Thyroid gland (tissue), 4 donors: ENCODE results near the gene AAK1. TPM values are rescaled to one million over a fixed set of nuclear protein-coding genes. Genes with fewer than 3 reads are reported as not detected.

Experiments
- DNase-seq, 2 donors: peaks; one replicate each; pipeline ENCODE4 v3.0.0-alpha.2; 2019
- H3K27ac ChIP-seq, 3 donors: fragments of 200-600 bp; sonication (generic); 1 replicate in 2 of 3; 2 replicates in 1 of 3; pipeline ENCODE4 v1.5.1; 2016 to 2019; ENCODE audit warnings: mild to moderate bottlenecking in 1 of 3, moderate library complexity in 1 of 3
- H3K27me3 ChIP-seq: fragments of 200-600 bp; sonication (generic); one replicate; pipeline ENCODE4 v1.5.1; 2019
- H3K36me3 ChIP-seq, 2 donors: fragments of 200-600 bp; sonication (generic); one replicate each; pipeline ENCODE4 v1.5.1; 2016 to 2019
- H3K4me1 ChIP-seq, 2 donors: fragments of 200-600 bp; sonication (generic); one replicate each; pipeline ENCODE4 v1.5.1; 2017 to 2019
- H3K4me3 ChIP-seq, 3 donors: fragments of 200-600 bp; sonication (generic); replicated peaks in 1 of 3; 1 replicate in 2 of 3; 2 replicates in 1 of 3; pipeline ENCODE4 v1.5.1; 2016; ENCODE audit warnings: mild to moderate bottlenecking in 1 of 3
- H3K9me3 ChIP-seq: fragments of 200-600 bp; sonication (generic); one replicate; pipeline ENCODE4 v1.5.1; 2017
- POLR2A ChIP-seq, 2 donors: fragments of 450-650 bp; IDR thresholded peaks; one replicate each; pipeline ENCODE4 v1.6.1; 2017; ENCODE audit warnings: antibody characterized with exemption in 2 of 2, mild to moderate bottlenecking in 2 of 2, moderate library complexity in 1 of 2
- WGBS, 2 donors: methylation state at CpG; one replicate each; pipeline ENCODE4 v1.1.5; 2017; 5-methylcytosine and 5-hydroxymethylcytosine counted together
- intact Hi-C: fragments of 100-400 bp; cut with DNase I; formaldehyde crosslinking; loops from one replicate; pipeline ENCODE4 v1.15.1; 2023
- total RNA-seq, 4 donors: library from RNA; depleted of rRNA; stranded (reverse); fragments of >200 nt; gene quantifications; one replicate each; pipeline ENCODE4 v1.2.3, GENCODE V29; 2016
- TF ChIP-seq, protein P1 (sequence below), 6 experiments: fragments of 200-600 bp in 3 of 6; fragments of 450-650 bp in 3 of 6; sonication (generic) in 3 of 6; IDR thresholded peaks; one replicate each; pipeline ENCODE4 v1.5.1; 2016 to 2019; ENCODE audit warnings: antibody characterized with exemption in 6 of 6, mild to moderate bottlenecking in 2 of 6, inconsistent platforms in 1 of 6, moderate library complexity in 1 of 6

Gene AAK1
- total RNA-seq, 4 donors from 2014 or later, result 82.0 to 174 (median 144) TPM

DNA sequence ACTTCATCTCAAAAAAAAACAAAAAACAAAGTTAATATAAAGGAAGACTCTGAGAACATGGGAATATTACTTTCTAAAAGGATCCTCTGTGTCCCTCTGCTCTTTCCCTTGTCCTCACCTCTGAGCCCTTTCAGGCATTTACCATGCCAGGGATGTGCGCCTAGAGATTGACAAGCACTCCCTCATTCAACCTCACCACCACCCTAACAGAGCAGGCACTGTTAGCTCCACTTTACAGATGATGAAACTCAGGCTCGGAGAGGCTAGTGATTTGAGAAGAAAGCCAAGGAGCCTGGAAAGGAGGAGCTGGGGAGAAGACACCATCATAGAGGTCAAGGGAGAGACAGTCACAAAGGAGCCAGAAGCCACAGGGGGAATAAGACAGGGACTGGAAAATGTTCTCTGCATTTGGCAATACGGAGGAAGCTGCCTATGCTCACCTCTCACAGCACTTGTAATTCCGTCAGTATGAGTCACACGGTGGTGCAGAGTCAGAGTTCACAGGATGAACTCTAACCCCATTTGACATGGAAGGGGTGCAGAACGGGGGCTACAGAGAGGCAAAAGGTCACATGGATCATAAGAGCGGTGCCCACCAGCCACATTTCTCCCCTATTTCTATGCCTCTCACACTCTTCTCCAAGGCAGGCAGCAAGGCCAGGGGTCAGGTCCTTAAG, 104.5 kb downstream of the AAK1 start:
- Histone ChIP-seq H3K36me3 (peaks cover 26 to 27% of the 10 kb centered on the region in 2 donors), H3K4me3 (no peak overlapping the region), H3K27ac (no peak overlapping the region), H3K9me3 (no peaks in the 10 kb centered on the region), H3K27me3 (no peaks in the 10 kb centered on the region), H3K4me1 (peaks cover 8 to 10% of the 10 kb centered on the region in 2 donors)
- WGBS, 2 donors, result 85 to 89% methylated on average over 7 of the region's 7 CpGs
- intact Hi-C loops, result no loop called here
- DNase-seq, result no peak
- no peak for TF ChIP-seq POLR2A (IDR thresholded peaks at IDR 0.05)
- TF ChIP-seq, protein P1, sequence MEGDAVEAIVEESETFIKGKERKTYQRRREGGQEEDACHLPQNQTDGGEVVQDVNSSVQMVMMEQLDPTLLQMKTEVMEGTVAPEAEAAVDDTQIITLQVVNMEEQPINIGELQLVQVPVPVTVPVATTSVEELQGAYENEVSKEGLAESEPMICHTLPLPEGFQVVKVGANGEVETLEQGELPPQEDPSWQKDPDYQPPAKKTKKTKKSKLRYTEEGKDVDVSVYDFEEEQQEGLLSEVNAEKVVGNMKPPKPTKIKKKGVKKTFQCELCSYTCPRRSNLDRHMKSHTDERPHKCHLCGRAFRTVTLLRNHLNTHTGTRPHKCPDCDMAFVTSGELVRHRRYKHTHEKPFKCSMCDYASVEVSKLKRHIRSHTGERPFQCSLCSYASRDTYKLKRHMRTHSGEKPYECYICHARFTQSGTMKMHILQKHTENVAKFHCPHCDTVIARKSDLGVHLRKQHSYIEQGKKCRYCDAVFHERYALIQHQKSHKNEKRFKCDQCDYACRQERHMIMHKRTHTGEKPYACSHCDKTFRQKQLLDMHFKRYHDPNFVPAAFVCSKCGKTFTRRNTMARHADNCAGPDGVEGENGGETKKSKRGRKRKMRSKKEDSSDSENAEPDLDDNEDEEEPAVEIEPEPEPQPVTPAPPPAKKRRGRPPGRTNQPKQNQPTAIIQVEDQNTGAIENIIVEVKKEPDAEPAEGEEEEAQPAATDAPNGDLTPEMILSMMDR (IDR thresholded peaks at IDR 0.05), result no peak

- Histone ChIP-seq H3K36me3 (peaks cover 20 to 23% of the 10 kb centered on the region in 2 donors), H3K27ac (no peak overlapping the region), H3K27me3 (no peaks in the 10 kb centered on the region), H3K9me3 (no peaks in the 10 kb centered on the region), H3K4me1 (peaks cover 8 to 10% of the 10 kb centered on the region in 2 donors), H3K4me3 (no peak overlapping the region)
- no peak for DNase-seq
- 93 to 100% methylated on average over 3 to 4 of the region's 4 CpGs for WGBS, 2 donors
- no peak for TF ChIP-seq POLR2A (IDR thresholded peaks at IDR 0.05)
- TF ChIP-seq, protein P1 (IDR thresholded peaks at IDR 0.05), result no peak
- intact Hi-C loops, result no loop called here
Observed at GRCh38 chr2:69538249-69538648, 105.3 kb downstream of the AAK1 start.

GRCh38 chr2:69535817-69536241, 107.7 kb downstream of the AAK1 start:
- peak overlapping the region in 1 of 3 donors; percentile 19 for H3K27ac ChIP-seq
- DNase-seq, result no peak
- H3K9me3 ChIP-seq, result no peaks in the 10 kb centered on the region
- peaks cover 8 to 10% of the 10 kb centered on the region in 2 donors for H3K4me1 ChIP-seq
- H3K4me3 ChIP-seq, result no peak overlapping the region
- H3K27me3 ChIP-seq, result no peaks in the 10 kb centered on the region
- intact Hi-C loops, result no loop called here
- WGBS, 2 donors, result 80 to 90% methylated on average over 5 of the region's 5 CpGs
- peaks cover 9 to 16% of the 10 kb centered on the region in 2 donors for H3K36me3 ChIP-seq
- no peak for TF ChIP-seq POLR2A (IDR thresholded peaks at IDR 0.05)
- TF ChIP-seq, protein P1 (IDR thresholded peaks at IDR 0.05), result no peak

DNA sequence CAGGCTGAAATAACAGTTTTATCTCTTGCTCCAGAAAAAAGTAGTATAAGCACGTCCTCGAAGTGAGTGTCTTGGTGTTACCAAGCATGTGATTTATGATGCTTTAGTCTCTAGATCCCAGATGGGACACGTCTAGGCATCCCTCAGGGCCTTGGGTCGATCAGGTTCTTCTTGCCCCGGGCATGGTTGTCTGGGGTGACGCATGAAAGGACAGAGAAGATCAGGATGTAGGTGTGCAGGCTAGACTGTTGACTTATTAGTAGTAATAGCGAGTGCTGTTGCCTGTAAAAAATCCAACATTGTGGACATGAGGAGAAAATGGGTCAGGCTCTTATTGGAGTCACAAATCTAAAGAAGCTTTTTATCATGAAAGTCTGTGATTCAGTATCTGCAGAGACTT, 112.4 kb downstream of the AAK1 start:
- peaks cover 4 to 6% of the 10 kb centered on the region in 2 donors for H3K4me1 ChIP-seq
- intact Hi-C loops, result no loop called here
- WGBS, 2 donors, result 65 to 72% methylated on average over 7 of the region's 7 CpGs
- no peak overlapping the region for H3K4me3 ChIP-seq
- H3K36me3 ChIP-seq, result peaks cover 10 to 28% of the 10 kb centered on the region in 2 donors
- H3K27ac ChIP-seq, result no peak overlapping the region
- H3K27me3 ChIP-seq, result no peaks in the 10 kb centered on the region
- TF ChIP-seq, protein P1 (IDR thresholded peaks at IDR 0.05), result no peak
- no peak for TF ChIP-seq POLR2A (IDR thresholded peaks at IDR 0.05)
- H3K9me3 ChIP-seq, result no peaks in the 10 kb centered on the region
- peak in 1 of 2 donors; percentile 8 for DNase-seq

GRCh38 chr2:69529480-69529879, 114.1 kb downstream of the AAK1 start:
- WGBS, 2 donors, result 93 to 96% methylated on average over 2 of the region's 2 CpGs
- Histone ChIP-seq H3K4me1 (no peaks in the 10 kb centered on the region), H3K27ac (no peak overlapping the region), H3K4me3 (no peak overlapping the region), H3K27me3 (no peaks in the 10 kb centered on the region), H3K9me3 (no peaks in the 10 kb centered on the region), H3K36me3 (peaks cover 21 to 43% of the 10 kb centered on the region in 2 donors)
- intact Hi-C loops, result no loop called here
- no peak for DNase-seq
- no peak for TF ChIP-seq POLR2A (IDR thresholded peaks at IDR 0.05)
- TF ChIP-seq, protein P1 (IDR thresholded peaks at IDR 0.05), result no peak
